Glomerular endothelial cell (primary cell): ENCODE results near the gene EIF3I. TPM values are rescaled to one million over a fixed set of nuclear protein-coding genes. Genes with fewer than 3 reads are reported as not detected.

Source experiments
- DNase-seq: peaks from one replicate; pipeline ENCODE4 v3.0.0-alpha.2; 2011; ENCODE audit warnings: low read depth, low spot score; ENCODE audit errors: extremely low read depth
- total RNA-seq: library from RNA; depleted of rRNA; stranded (reverse); fragments of >200 nt; gene quantifications from 2 replicates; pipeline ENCODE4 v1.2.3, GENCODE V29; 2015

The EIF3I gene
- total RNA-seq, 1 donor from 2014 or later: 234 TPM

- DNase-seq: no peak
Measured at GRCh38 chr1:32197837-32198236, 24.4 kb upstream of the EIF3I start.

GRCh38 chr1:32198237-32199042 lies 23.8 kb upstream of the EIF3I start:
- DNase-seq: no peak

- DNase-seq: no peak
Measured at GRCh38 chr1:32199043-32199716, 23.0 kb upstream of the EIF3I start.

GRCh38 chr1:32199717-32200072 lies 22.5 kb upstream of the EIF3I start:
- DNase-seq: no peak

- no peak for DNase-seq
Measured at GRCh38 chr1:32200226-32201010, 21.8 kb upstream of the EIF3I start, which contains the start of gene CCDC28B. CCDC28B (plus strand) TSS chr1:32200595; CDS start chr1:32201936, 1,341 bp downstream.

GRCh38 chr1:32201011-32201855 lies 21.0 kb upstream of the EIF3I start:
- no peak for DNase-seq

GRCh38 chr1:32204943-32205361 lies 17.3 kb upstream of the EIF3I start:
- DNase-seq: no peak

GRCh38 chr1:32205401-32206370 lies 16.5 kb upstream of the EIF3I start, which contains the start of gene IQCC:
IQCC (plus strand) TSS chr1:32205671; CDS start chr1:32205682, 11 bp downstream.
- no peak for DNase-seq

GRCh38 chr1:32208469-32208868 lies 13.7 kb upstream of the EIF3I start:
- DNase-seq: no peak

GRCh38 chr1:32208891-32209328 lies 13.3 kb upstream of the EIF3I start, which contains the start of gene DCDC2B:
DCDC2B (plus strand) TSS chr1:32209089; CDS start chr1:32209094, 5 bp downstream.
- DNase-seq: no peak

- DNase-seq: no peak
Measured at GRCh38 chr1:32215629-32216480, 6.4 kb upstream of the EIF3I start.

GRCh38 chr1:32216566-32216965 lies 5.6 kb upstream of the EIF3I start:
- no peak for DNase-seq

- DNase-seq: no peak
Measured at GRCh38 chr1:32219022-32219421, 3.2 kb upstream of the EIF3I start.

GRCh38 chr1:32220746-32221580 lies 1.2 kb upstream of the EIF3I start:
- DNase-seq: no peak

GRCh38 chr1:32221581-32221979 lies 627 bp upstream of the EIF3I start:
- no peak for DNase-seq

GRCh38 chr1:32223683-32224082 lies 1.5 kb downstream of the EIF3I start:
- no peak for DNase-seq

GRCh38 chr1:32224285-32224684 lies 2.1 kb downstream of the EIF3I start:
- DNase-seq: no peak
